Measurements from ENCODE around the gene ANXA11. TPM values are rescaled to one million over a fixed set of nuclear protein-coding genes. Genes with fewer than 3 reads are reported as not detected.
A peak's percentile ranks its signal among the peaks of the same experiment; 100 is the strongest.
"Not testable (repeated sequence)": the region's sequence is repeated elsewhere in the genome, so short reads cannot be mapped to it uniquely, and the experiment has no call there.

The ANXA11 gene
- total RNA-seq = 100 to 1,000 TPM; 126 to 213 (median 166) TPM

DNA sequence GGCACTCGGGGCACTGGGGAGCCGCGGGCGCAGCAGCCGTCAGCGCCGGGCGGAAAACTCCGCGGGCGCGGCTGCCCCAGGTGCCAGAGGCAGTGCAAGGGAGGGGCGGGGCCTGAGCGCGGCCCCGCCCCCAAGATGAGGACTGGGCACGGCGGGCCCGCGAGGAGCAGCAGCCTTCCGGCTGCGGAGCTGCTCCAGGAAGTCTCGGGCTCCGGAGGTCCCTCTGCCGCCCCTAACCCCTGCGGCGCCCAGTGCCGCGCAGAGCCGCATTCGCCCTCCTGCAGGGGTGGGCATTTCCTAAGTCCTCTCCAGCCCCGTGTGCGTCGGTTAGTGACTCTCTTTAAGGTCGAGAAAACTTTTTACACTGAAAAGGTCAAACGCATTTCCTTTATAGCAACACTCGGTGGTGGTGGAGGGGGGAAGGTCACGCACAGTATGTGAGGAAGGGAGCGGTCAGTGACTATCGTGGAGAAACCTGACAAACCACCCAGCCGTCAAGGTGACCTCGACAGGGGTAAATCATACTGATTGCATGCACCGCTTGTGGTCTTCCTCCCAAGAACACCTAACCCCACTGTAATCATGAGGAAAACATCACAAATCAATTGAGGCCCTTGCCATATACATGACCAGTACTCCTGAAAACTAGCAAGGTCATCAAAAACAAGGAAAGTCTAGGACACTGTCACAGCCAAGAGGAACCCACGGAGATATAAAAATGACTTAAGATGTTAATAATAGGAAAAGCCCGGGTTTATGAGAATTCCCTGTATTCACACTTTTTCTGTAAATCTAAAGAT, at the start of gene ANXA11:
TSS of gene ANXA11 (minus strand) at position 61 of the 800 bp plus-strand sequence. CDS start 32,676 bp downstream, outside the sequence.
- TF ChIP-seq, protein P1, sequence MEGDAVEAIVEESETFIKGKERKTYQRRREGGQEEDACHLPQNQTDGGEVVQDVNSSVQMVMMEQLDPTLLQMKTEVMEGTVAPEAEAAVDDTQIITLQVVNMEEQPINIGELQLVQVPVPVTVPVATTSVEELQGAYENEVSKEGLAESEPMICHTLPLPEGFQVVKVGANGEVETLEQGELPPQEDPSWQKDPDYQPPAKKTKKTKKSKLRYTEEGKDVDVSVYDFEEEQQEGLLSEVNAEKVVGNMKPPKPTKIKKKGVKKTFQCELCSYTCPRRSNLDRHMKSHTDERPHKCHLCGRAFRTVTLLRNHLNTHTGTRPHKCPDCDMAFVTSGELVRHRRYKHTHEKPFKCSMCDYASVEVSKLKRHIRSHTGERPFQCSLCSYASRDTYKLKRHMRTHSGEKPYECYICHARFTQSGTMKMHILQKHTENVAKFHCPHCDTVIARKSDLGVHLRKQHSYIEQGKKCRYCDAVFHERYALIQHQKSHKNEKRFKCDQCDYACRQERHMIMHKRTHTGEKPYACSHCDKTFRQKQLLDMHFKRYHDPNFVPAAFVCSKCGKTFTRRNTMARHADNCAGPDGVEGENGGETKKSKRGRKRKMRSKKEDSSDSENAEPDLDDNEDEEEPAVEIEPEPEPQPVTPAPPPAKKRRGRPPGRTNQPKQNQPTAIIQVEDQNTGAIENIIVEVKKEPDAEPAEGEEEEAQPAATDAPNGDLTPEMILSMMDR (IDR thresholded peaks at IDR 0.05) = no peak
- TF ChIP-seq POLR2A (IDR thresholded peaks at IDR 0.05; ENCODE audit: low read depth) (peak; percentile 83), POLR2AphosphoS5 (IDR thresholded peaks at IDR 0.05) (peak; percentile 86 to 94)
- H3K9me3 ChIP-seq = no peaks in the 10 kb centered on the region
- H3K4me3 ChIP-seq = peak within 1 kb of the TSS; percentile 80 to 98 (median 92)
- no peak for DNase-seq (ENCODE audit: extremely low spot score)
- H3K4me1 ChIP-seq = peaks cover 54 to 84% (median 77%) of the 10 kb centered on the region in 4 donors
- WGBS = 9% methylated on average over 15 of the region's 45 CpGs
- H3K27me3 ChIP-seq = no peaks in the 10 kb centered on the region
- intact Hi-C loops (cut with DNase I) = loop anchor here (5.0 kb wide), 1 partner anchor 48 kb away; no protein-coding TSS in a partner anchor
- H3K27ac ChIP-seq (replicated peaks in 1 of 4) = peak within 1 kb of the TSS; percentile 96 to 100 (median 98)
- H3K36me3 ChIP-seq = no peaks in the 10 kb centered on the region

GRCh38 chr10:80254726-80255125, 49.4 kb upstream of the ANXA11 start:
- DNase-seq (ENCODE audit: extremely low spot score); H3K36me3 ChIP-seq; H3K27me3 ChIP-seq; H3K27ac ChIP-seq (replicated peaks in 1 of 4); H3K9me3 ChIP-seq; H3K4me1 ChIP-seq; intact Hi-C loops (cut with DNase I); H3K4me3 ChIP-seq: not testable (repeated sequence)
- no CpG with 5 or more reads among the region's 2 CpGs for WGBS

DNA sequence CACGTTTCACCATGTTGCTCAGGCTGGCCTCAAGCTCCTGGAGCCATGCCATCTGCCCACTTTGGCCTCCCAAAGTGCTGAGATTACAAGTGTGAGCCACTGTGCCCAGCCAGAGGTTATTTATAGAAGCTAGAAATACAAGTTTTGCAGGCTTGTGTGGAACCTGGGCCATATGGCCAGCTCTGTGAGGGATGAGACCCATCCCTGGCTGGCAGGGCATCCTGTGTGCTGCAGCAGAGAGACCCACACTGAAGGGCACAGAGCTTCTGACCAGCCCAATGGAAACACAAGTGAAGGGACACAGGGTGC, 48.6 kb upstream of the ANXA11 start:
- H3K4me3 ChIP-seq; H3K9me3 ChIP-seq; H3K36me3 ChIP-seq; H3K27ac ChIP-seq (replicated peaks in 1 of 4); intact Hi-C loops (cut with DNase I); H3K4me1 ChIP-seq; H3K27me3 ChIP-seq; DNase-seq (ENCODE audit: extremely low spot score): not testable (repeated sequence)
- 22% methylated on average over 1 of the region's 1 CpG for WGBS

GRCh38 chr10:80253266-80253962, 48.1 kb upstream of the ANXA11 start:
- H3K27ac ChIP-seq (replicated peaks in 1 of 4) = no peak overlapping the region
- WGBS = 79% methylated on average over 5 of the region's 5 CpGs
- H3K4me3 ChIP-seq = no peak overlapping the region
- H3K9me3 ChIP-seq = no peaks in the 10 kb centered on the region
- TF ChIP-seq, protein P1 (IDR thresholded peaks at IDR 0.05) = no peak
- TF ChIP-seq POLR2AphosphoS5 (IDR thresholded peaks at IDR 0.05) (no peak), EP300 (IDR thresholded peaks at IDR 0.05) (no peak), POLR2A (IDR thresholded peaks at IDR 0.05; ENCODE audit: low read depth) (no peak)
- H3K4me1 ChIP-seq = no peaks in the 10 kb centered on the region
- no peak for DNase-seq (ENCODE audit: extremely low spot score)
- peaks cover 0 to 6% (median 0%) of the 10 kb centered on the region in 4 donors for H3K27me3 ChIP-seq
- H3K36me3 ChIP-seq = no peaks in the 10 kb centered on the region
- intact Hi-C loops (cut with DNase I) = no loop called here

- H3K27ac ChIP-seq (replicated peaks in 1 of 4) = no peak overlapping the region
- 91% methylated on average over 12 of the region's 12 CpGs for WGBS
- peaks cover 0 to 6% (median 0%) of the 10 kb centered on the region in 4 donors for H3K27me3 ChIP-seq
- H3K4me3 ChIP-seq = no peak overlapping the region
- no peaks in the 10 kb centered on the region for H3K36me3 ChIP-seq
- no peaks in the 10 kb centered on the region for H3K9me3 ChIP-seq
- peak; percentile 90 for DNase-seq (ENCODE audit: extremely low spot score)
- intact Hi-C loops (cut with DNase I) = no loop called here
- H3K4me1 ChIP-seq = no peaks in the 10 kb centered on the region
- TF ChIP-seq POLR2A (IDR thresholded peaks at IDR 0.05; ENCODE audit: low read depth) (no peak), EP300 (IDR thresholded peaks at IDR 0.05) (no peak), POLR2AphosphoS5 (IDR thresholded peaks at IDR 0.05) (no peak)
- TF ChIP-seq, protein P1 (IDR thresholded peaks at IDR 0.05) = no peak
These were observed 47.1 kb upstream of the ANXA11 start for GRCh38 chr10:80252296-80252887.

GRCh38 chr10:80251703-80252280, 46.5 kb upstream of the ANXA11 start:
- H3K27ac ChIP-seq (replicated peaks in 1 of 4); H3K4me3 ChIP-seq; H3K27me3 ChIP-seq; H3K9me3 ChIP-seq; intact Hi-C loops (cut with DNase I); DNase-seq (ENCODE audit: extremely low spot score); H3K4me1 ChIP-seq; H3K36me3 ChIP-seq: not testable (repeated sequence)
- WGBS = 96% methylated on average over 3 of the region's 4 CpGs

- H3K4me3 ChIP-seq; intact Hi-C loops (cut with DNase I): not testable (repeated sequence)
- no CpG with 5 or more reads among the region's 1 CpG for WGBS
These were observed 45.1 kb upstream of the ANXA11 start for GRCh38 chr10:80250399-80250798.

DNA sequence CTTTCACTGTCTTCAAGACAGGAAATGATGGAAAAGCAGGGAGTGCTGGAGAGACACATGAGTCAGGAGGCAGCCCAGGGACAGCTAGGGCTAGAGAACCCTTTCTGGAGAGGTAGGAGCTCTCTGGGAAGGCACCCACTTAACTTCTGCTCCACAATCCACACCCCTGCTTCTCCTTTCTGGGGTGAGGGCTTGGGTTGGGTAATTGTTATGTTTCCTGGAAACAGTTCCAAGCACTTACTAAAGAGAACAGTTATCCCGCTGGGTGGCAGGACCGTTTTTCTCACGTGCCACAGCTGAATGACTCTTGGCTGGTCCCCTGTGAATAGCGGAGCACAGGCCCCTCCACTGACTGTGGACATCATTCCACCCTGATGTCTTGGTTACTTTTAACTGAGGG, 44.6 kb upstream of the ANXA11 start:
- H3K9me3 ChIP-seq; H3K4me1 ChIP-seq; DNase-seq (ENCODE audit: extremely low spot score); H3K4me3 ChIP-seq; H3K27ac ChIP-seq (replicated peaks in 1 of 4); H3K27me3 ChIP-seq; H3K36me3 ChIP-seq; intact Hi-C loops (cut with DNase I): not testable (repeated sequence)
- WGBS = no CpG with 5 or more reads among the region's 4 CpGs

More at GRCh38 chr10:80250399-80250798, 45.1 kb upstream of the ANXA11 start:
- DNase-seq (ENCODE audit: extremely low spot score); H3K36me3 ChIP-seq; H3K27me3 ChIP-seq; H3K9me3 ChIP-seq; H3K27ac ChIP-seq (replicated peaks in 1 of 4); H3K4me1 ChIP-seq: not testable (repeated sequence)

Data from esophagus muscularis mucosa (tissue), 4 donors.